Measurements from ENCODE around the gene NAALADL2. TPM values are rescaled to one million over a fixed set of nuclear protein-coding genes. Genes with fewer than 3 reads are reported as not detected.

NAALADL2 gene
- total RNA-seq, 4 donors from 2014 or later = 7.0 to 34.7 (median 18.4) TPM

DNA sequence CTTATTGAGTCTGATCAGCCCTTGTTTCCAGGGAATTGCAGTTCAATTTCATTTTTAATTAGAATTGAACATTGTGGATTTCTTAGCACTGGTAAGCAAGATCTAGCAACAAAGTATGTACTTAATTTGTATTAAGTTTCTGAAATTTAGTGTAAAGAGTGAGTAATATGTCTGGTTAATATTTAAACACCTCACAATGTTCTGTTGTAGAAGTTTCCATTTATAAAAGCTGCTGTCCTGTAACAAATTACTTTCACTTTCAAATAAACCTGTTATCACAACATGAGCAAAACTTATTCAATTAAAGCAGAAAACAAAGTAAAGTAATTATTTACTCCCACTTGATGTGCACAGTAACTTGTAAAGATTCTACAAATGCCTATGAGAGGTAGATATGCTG is 448.5 kb downstream of the NAALADL2 start:
- Histone ChIP-seq H3K27me3 (no peaks in the 10 kb centered on the region), H3K36me3 (no peaks in the 10 kb centered on the region), H3K27ac (no peak overlapping the region), H3K4me1 (peaks cover 0 to 8% (median 0%) of the 10 kb centered on the region in 4 donors), H3K9me3 (no peaks in the 10 kb centered on the region), H3K4me3 (peak overlapping the region in 1 of 4 donors; percentile 10)
- DNase-seq = no peak
- TF ChIP-seq POLR2A (IDR thresholded peaks at IDR 0.05) = no peak
- TF ChIP-seq, protein P1, sequence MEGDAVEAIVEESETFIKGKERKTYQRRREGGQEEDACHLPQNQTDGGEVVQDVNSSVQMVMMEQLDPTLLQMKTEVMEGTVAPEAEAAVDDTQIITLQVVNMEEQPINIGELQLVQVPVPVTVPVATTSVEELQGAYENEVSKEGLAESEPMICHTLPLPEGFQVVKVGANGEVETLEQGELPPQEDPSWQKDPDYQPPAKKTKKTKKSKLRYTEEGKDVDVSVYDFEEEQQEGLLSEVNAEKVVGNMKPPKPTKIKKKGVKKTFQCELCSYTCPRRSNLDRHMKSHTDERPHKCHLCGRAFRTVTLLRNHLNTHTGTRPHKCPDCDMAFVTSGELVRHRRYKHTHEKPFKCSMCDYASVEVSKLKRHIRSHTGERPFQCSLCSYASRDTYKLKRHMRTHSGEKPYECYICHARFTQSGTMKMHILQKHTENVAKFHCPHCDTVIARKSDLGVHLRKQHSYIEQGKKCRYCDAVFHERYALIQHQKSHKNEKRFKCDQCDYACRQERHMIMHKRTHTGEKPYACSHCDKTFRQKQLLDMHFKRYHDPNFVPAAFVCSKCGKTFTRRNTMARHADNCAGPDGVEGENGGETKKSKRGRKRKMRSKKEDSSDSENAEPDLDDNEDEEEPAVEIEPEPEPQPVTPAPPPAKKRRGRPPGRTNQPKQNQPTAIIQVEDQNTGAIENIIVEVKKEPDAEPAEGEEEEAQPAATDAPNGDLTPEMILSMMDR (IDR thresholded peaks at IDR 0.05) = no peak

DNA sequence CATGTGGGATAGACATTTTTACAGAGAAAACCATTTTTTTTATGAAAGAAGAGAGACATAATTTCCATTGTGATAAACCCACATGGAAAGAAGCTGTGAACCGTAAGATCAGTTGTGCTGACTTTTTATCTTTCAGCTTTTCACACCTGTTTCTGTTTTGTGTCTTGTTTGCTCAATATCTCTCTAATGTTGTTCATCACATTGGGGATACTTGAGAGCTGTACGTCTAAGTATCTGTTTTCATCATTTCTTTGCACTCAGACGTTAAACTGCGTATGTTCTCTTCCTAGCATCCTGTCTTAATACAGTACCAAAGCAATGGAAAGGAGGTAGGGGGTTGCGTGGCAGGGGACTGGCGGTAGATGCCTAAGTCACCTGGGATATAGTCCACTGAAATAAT is 449.0 kb downstream of the NAALADL2 start:
- H3K4me3 ChIP-seq = peak overlapping the region in 1 of 4 donors; percentile 10
- no peak overlapping the region for H3K27ac ChIP-seq
- no peak for TF ChIP-seq POLR2A (IDR thresholded peaks at IDR 0.05)
- TF ChIP-seq, protein P1 (IDR thresholded peaks at IDR 0.05) = no peak

DNA sequence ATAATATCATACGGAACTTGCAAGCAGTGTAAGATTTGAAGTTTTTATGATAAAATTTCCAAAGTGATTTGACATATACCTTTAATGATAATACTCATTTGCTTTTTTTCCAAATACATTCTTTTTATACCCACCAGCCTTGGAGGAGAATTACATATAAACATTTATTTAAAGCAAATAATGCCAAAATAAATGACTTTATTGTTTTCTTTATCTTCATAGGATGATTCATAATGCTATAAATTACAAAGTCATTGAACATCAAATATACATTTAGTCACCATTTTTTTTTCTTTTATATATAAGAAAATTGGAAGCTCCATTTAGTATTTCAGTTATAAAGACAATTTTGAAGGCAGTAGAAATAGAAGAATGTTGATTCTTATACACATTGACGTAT is 450.9 kb downstream of the NAALADL2 start:
- Histone ChIP-seq H3K27me3 (no peaks in the 10 kb centered on the region), H3K9me3 (no peaks in the 10 kb centered on the region), H3K4me3 (no peak overlapping the region), H3K27ac (no peak overlapping the region), H3K36me3 (no peaks in the 10 kb centered on the region), H3K4me1 (peaks cover 0 to 8% (median 0%) of the 10 kb centered on the region in 4 donors)
- TF ChIP-seq, protein P1 (IDR thresholded peaks at IDR 0.05) = no peak
- TF ChIP-seq POLR2A (IDR thresholded peaks at IDR 0.05) = no peak
- no peak for DNase-seq

More for the DNA sequence above, 449.0 kb downstream of the NAALADL2 start:
- no peak for DNase-seq
- Histone ChIP-seq H3K27me3 (no peaks in the 10 kb centered on the region), H3K4me1 (peaks cover 0 to 8% (median 0%) of the 10 kb centered on the region in 4 donors), H3K36me3 (no peaks in the 10 kb centered on the region), H3K9me3 (no peaks in the 10 kb centered on the region)

DNA sequence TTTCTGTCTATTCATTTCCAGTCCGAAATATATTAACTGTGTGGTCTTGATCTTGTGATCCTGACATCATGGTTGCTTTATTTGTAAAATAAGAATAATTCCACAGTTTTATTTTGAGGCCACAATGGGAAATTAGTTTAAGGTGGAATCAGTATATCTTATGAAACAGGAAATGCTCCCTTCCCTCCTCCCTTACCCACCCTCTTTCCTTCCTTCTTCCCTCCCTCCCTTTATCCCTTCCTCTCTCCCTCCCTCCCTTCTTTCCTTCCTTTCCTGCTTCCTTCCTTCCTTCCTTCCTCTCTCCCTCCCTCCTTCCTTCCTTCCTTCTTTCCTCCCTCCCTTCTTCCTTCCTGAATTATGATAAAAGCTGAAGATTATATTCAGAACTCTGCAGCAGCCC is 452.3 kb downstream of the NAALADL2 start:
- DNase-seq = no peak
- no peak overlapping the region for H3K4me3 ChIP-seq
- H3K9me3 ChIP-seq = no peaks in the 10 kb centered on the region
- no peaks in the 10 kb centered on the region for H3K36me3 ChIP-seq
- peaks cover 0 to 8% (median 0%) of the 10 kb centered on the region in 4 donors for H3K4me1 ChIP-seq
- no peaks in the 10 kb centered on the region for H3K27me3 ChIP-seq
- H3K27ac ChIP-seq = no peak overlapping the region
- TF ChIP-seq, protein P1 (IDR thresholded peaks at IDR 0.05) = no peak

DNA sequence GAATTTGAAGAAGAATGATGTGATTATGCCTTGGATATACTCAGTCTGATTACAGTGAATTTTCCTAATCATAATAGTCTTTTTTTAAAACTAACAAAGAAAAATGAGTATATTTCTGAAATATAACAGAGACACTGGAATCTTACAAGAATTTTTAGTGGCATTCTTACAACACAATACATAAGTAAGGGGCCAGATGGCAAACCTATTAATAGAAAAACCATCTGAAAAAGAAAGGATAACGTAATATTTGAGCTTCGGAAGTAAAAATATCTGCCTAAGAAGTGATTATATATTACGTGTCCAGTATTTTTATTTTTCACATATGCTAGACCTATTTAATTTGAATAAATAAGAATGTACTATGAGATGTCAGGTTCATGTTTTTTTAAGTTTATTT is 452.8 kb downstream of the NAALADL2 start:
- Histone ChIP-seq H3K27ac (no peak overlapping the region), H3K36me3 (no peaks in the 10 kb centered on the region), H3K4me1 (peaks cover 0 to 8% (median 0%) of the 10 kb centered on the region in 4 donors), H3K27me3 (no peaks in the 10 kb centered on the region), H3K9me3 (no peaks in the 10 kb centered on the region), H3K4me3 (no peak overlapping the region)
- TF ChIP-seq, protein P1 (IDR thresholded peaks at IDR 0.05) = no peak
- TF ChIP-seq POLR2A (IDR thresholded peaks at IDR 0.05) = no peak
- DNase-seq = no peak

DNA sequence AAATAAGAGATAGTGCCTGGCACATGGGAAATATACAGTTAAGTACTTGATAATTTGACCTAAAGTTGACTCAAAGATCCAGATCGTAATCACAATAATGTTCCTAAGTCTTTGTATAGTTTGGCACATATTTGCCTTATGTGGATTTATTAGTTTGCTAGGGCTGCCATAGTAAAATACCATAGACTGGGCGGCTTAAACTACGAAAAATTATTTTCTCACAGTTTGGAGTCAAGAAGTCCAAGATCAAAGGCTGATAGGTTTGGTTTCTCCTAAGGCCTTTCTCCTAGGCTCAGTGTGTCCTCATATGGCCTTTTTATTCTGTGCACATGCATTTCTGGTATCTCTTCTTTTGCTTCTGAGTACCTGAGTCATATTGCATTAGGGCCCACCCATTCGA is 453.7 kb downstream of the NAALADL2 start:
- no peak for DNase-seq
- no peaks in the 10 kb centered on the region for H3K9me3 ChIP-seq
- no peak overlapping the region for H3K4me3 ChIP-seq
- H3K4me1 ChIP-seq = peaks cover 0 to 6% (median 0%) of the 10 kb centered on the region in 4 donors
- no peak overlapping the region for H3K27ac ChIP-seq
- H3K36me3 ChIP-seq = no peaks in the 10 kb centered on the region
- TF ChIP-seq, protein P1 (IDR thresholded peaks at IDR 0.05) = no peak
- no peak for TF ChIP-seq POLR2A (IDR thresholded peaks at IDR 0.05)
- no peaks in the 10 kb centered on the region for H3K27me3 ChIP-seq
